ENCODE measurements around the gene GPRASP1.

GPRASP1 gene

GRCh38 chrX:102610905-102611304 is 40.4 kb upstream of the GPRASP1 start (continued):
- TF ChIP-seq, protein P1, sequence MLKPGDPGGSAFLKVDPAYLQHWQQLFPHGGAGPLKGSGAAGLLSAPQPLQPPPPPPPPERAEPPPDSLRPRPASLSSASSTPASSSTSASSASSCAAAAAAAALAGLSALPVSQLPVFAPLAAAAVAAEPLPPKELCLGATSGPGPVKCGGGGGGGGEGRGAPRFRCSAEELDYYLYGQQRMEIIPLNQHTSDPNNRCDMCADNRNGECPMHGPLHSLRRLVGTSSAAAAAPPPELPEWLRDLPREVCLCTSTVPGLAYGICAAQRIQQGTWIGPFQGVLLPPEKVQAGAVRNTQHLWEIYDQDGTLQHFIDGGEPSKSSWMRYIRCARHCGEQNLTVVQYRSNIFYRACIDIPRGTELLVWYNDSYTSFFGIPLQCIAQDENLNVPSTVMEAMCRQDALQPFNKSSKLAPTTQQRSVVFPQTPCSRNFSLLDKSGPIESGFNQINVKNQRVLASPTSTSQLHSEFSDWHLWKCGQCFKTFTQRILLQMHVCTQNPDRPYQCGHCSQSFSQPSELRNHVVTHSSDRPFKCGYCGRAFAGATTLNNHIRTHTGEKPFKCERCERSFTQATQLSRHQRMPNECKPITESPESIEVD (tag by site-specific recombination; IDR thresholded peaks at IDR 0.05): no peak
- no peak for TF ChIP-seq TCF7L2 (IDR thresholded peaks at IDR 0.05; ENCODE audit: borderline replicate concordance, low read depth, low read length)

DNA sequence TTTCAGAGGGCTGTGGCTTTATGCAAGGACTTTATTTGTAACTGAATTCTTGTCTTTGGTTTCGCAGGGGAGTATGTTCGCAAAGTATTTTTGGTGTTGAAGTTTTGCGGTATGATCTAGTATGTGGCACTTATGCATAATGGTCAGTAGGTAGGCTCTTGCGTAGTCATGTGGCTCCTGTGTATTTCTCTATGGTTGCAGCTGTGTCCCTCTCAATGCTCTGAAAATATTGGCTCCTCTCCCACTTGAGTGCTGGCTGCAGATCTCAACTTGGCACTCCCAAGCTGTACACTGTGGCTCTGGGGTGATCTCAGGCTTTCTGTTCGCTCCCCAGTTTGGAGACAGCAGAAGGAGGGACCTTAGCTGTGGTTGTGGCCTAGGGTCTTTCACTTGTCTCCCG is 27.2 kb upstream of the GPRASP1 start:
- Histone ChIP-seq H3K9me3 (ENCODE audit: control insufficient read depth, insufficient read depth, low read depth, low read length) (peaks cover 3% of the 10 kb centered on the region; the same call in 1 of the 2 replicates), H3K4me1 (ENCODE audit: control insufficient read depth, insufficient read depth, low read length) (no peaks in the 10 kb centered on the region), H3K4me3 (ENCODE audit: low read depth, low read length) (no peak overlapping the region), H3K36me3 (ENCODE audit: control insufficient read depth in 2 of 2, insufficient read depth in 1 of 2, low read length in 2 of 2) (no peaks in the 10 kb centered on the region), H3K27ac (ENCODE audit: extremely low read depth, low read depth, low read length) (no peak overlapping the region)
- TF ChIP-seq ZBTB48 (tag by site-specific recombination; IDR thresholded peaks at IDR 0.05) (no peak), ZNF600 (tag by site-specific recombination; IDR thresholded peaks at IDR 0.05) (no peak), ZNF596 (tag by site-specific recombination; IDR thresholded peaks at IDR 0.05) (no peak), ZEB2 (tag by site-specific recombination; IDR thresholded peaks at IDR 0.05) (no peak), SP3 (tag by site-specific recombination; IDR thresholded peaks at IDR 0.05) (no peak), MZF1 (tag by site-specific recombination; IDR thresholded peaks at IDR 0.05; ENCODE audit: borderline replicate concordance) (no peak), ZNF664 (tag by site-specific recombination; IDR thresholded peaks at IDR 0.05) (no peak), ZNF2 (tag by site-specific recombination; IDR thresholded peaks at IDR 0.05) (no peak), ZNF776 (tag by site-specific recombination; IDR thresholded peaks at IDR 0.05; ENCODE audit: borderline replicate concordance) (no peak), ZNF362 (tag by site-specific recombination; IDR thresholded peaks at IDR 0.05) (no peak), ZBTB49 (tag by site-specific recombination; IDR thresholded peaks at IDR 0.05; ENCODE audit: low read depth) (no peak), KLF10 (tag by site-specific recombination; IDR thresholded peaks at IDR 0.05) (no peak), ZBTB7A (tag by site-specific recombination; IDR thresholded peaks at IDR 0.05; ENCODE audit: low read depth) (no peak), HOXA7 (CRISPR knock-in tag; IDR thresholded peaks at IDR 0.05; ENCODE audit: borderline replicate concordance) (no peak), MEIS1 (CRISPR knock-in tag; IDR thresholded peaks at IDR 0.05; ENCODE audit: borderline replicate concordance) (no peak), ZNF350 (tag by site-specific recombination; IDR thresholded peaks at IDR 0.05) (no peak), KLF8 (tag by site-specific recombination; IDR thresholded peaks at IDR 0.05) (no peak)
- TF ChIP-seq, protein P2, sequence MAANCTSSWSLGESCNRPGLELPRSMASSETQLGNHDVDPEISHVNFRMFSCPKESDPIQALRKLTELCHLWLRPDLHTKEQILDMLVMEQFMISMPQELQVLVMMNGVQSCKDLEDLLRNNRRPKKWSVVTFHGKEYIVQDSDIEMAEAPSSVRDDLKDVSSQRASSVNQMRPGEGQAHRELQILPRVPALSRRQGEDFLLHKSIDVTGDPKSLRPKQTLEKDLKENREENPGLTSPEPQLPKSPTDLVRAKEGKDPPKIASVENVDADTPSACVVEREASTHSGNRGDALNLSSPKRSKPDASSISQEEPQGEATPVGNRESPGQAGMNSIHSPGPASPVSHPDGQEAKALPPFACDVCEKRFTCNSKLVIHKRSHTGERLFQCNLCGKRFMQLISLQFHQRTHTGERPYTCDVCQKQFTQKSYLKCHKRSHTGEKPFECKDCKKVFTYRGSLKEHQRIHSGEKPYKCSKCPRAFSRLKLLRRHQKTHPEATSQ (tag by site-specific recombination; IDR thresholded peaks at IDR 0.05): no peak
- CTCF ChIA-PET: no interaction called here
- POLR2A ChIA-PET: no interaction called here

All from HEK293 (cell line).